PC-9 (cell line): Measurements from ENCODE around the gene ARHGAP26. TPM values are rescaled to one million over a fixed set of nuclear protein-coding genes. Genes with fewer than 3 reads are reported as not detected.

Experiments
- BruUV-seq: library from RNA; stranded (reverse); fragments of 400-500 nt; replicated peaks from 2 replicates; lab custom pipeline; 2021; lab: Mats Ljungman, UMichigan
- CTCF ChIA-PET: fragments of 300-600 bp; sonication (Branson Sonifier 250); formaldehyde crosslinking; loops from one replicate; lab custom pipeline; 2022; ENCODE audit warnings: antibody characterized with exemption; lab: Charles Lee
- POLR2A ChIA-PET: fragments of 300-600 bp; sonication (Branson Sonifier 250); formaldehyde crosslinking; loops from one replicate; lab custom pipeline; 2022; ENCODE audit warnings: antibody characterized with exemption; ENCODE audit not compliant: unreplicated experiment; lab: Charles Lee
- DNase-seq, 2 experiments: peaks; one replicate each; pipeline versions ENCODE4 v3.0.0 to v3.0.0-alpha.2; 2015 to 2022; ENCODE audit warnings: mixed read lengths in 1 of 2
- H2AFZ ChIP-seq: fragments of 200-600 bp; sonication (generic); 2 replicates; pipeline ENCODE4 v1.8.1; 2017; ENCODE audit warnings: antibody characterized with exemption
- H3F3A ChIP-seq: fragments of 200-600 bp; sonication (generic); 2 replicates; pipeline ENCODE4 v1.8.1; 2017; ENCODE audit warnings: antibody characterized with exemption, mild to moderate bottlenecking, low read depth; ENCODE audit not compliant: insufficient read depth
- H3K27ac ChIP-seq: fragments of 200-600 bp; sonication (generic); 2 replicates; pipeline ENCODE4 v1.6.1; 2016; ENCODE audit warnings: mixed run types
- H3K27me3 ChIP-seq: fragments of 200-600 bp; sonication (generic); 2 replicates; pipeline ENCODE4 v1.6.1; 2016; ENCODE audit warnings: low read depth, mixed run types; ENCODE audit not compliant: insufficient read depth
- H3K36me3 ChIP-seq: fragments of 200-600 bp; sonication (generic); 2 replicates; pipeline ENCODE4 v1.6.1; 2016; ENCODE audit warnings: low read depth, mixed run types
- H3K4me1 ChIP-seq: fragments of 200-600 bp; sonication (generic); replicated peaks from 2 replicates; pipeline ENCODE4 v1.6.1; 2016; ENCODE audit warnings: mixed run types; ENCODE audit not compliant: insufficient read depth
- H3K4me2 ChIP-seq: fragments of 200-600 bp; sonication (generic); 2 replicates; pipeline ENCODE4 v1.6.1; 2017; ENCODE audit warnings: mixed run types
- H3K4me3 ChIP-seq: fragments of 200-600 bp; sonication (generic); 2 replicates; pipeline ENCODE4 v1.6.1; 2016; ENCODE audit warnings: mixed run types
- H3K79me2 ChIP-seq: fragments of 200-600 bp; sonication (generic); 2 replicates; pipeline ENCODE4 v1.6.1; 2017; ENCODE audit warnings: low read depth, mixed run types
- H3K9me2 ChIP-seq: fragments of 200-600 bp; sonication (generic); 2 replicates; pipeline ENCODE4 v1.8.1; 2017; ENCODE audit warnings: mild to moderate bottlenecking; ENCODE audit not compliant: insufficient read depth
- H3K9me3 ChIP-seq: fragments of 200-600 bp; sonication (generic); 2 replicates; pipeline ENCODE4 v1.8.1; 2016; ENCODE audit warnings: low read depth; ENCODE audit not compliant: insufficient read depth
- H4K20me1 ChIP-seq: fragments of 200-600 bp; sonication (generic); 2 replicates; pipeline ENCODE4 v1.8.1; 2017; ENCODE audit not compliant: insufficient read depth
- EZH2 ChIP-seq: fragments of 200-600 bp; sonication (generic); IDR thresholded peaks from 2 replicates; pipeline ENCODE4 v1.8.0; 2017; ENCODE audit warnings: antibody characterized with exemption, low read depth
- intact Hi-C: fragments of 100-400 bp; cut with micrococcal nuclease; formaldehyde crosslinking; loops from one replicate; pipeline ENCODE4 v1.10.0; 2022; ENCODE audit not compliant: unreplicated experiment
- total RNA-seq: library from RNA; stranded (reverse); gene quantifications from 2 replicates; pipeline ENCODE4 v1.2.3, GENCODE V29; 2021
- TF ChIP-seq, protein P1 (sequence below): fragments of 200-600 bp; sonication (generic); conservative IDR thresholded peaks from 2 replicates; pipeline ENCODE4 v1.6.1; 2017; ENCODE audit warnings: mixed run types, antibody characterized with exemption, mild to moderate bottlenecking, moderate library complexity

The ARHGAP26 gene
- total RNA-seq, 1 experiment from 2014 or later = 29.7 TPM

DNA sequence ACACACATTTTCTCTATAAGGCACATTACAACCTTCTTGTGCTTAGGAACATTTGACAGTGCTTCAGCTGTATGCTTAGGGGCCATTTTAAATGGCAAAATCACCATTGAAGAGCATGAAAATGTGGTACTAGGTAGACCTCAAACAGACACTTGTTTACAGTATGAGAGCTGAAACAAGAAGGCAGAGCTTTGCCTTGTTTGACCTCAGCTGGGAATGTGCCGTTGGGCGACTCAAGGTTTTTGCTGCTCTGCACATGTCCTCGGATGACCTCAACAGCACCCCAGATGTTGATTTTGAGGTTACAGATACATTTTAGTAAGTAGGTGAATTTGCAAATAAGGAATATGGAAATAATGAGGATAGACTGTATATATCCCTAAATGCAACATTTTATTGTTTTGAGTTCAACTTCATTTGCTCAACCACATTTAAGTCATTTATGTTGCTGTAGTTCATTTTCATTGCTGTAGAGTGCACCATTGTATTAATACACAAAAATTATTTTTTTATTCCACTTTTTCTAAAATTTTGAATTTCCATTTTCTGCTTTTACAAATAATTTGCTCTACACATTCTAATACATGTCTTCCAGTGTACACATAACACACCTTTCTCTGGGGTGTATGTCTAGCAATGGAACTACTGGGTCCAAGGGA, 426.6 kb downstream of the ARHGAP26 start:
- no peak for DNase-seq
- Histone ChIP-seq H3F3A (no peaks in the 10 kb centered on the region), H4K20me1 (no peaks in the 10 kb centered on the region), H3K27ac (no peak overlapping the region), H3K36me3 (no peaks in the 10 kb centered on the region), H3K4me3 (no peak overlapping the region), H2AFZ (no peak overlapping the region), H3K9me3 (no peaks in the 10 kb centered on the region; the same call in 1 of the 2 replicates), H3K9me2 (no peaks in the 10 kb centered on the region), H3K4me1 (no peaks in the 10 kb centered on the region), H3K4me2 (no peak overlapping the region), H3K79me2 (no peaks in the 10 kb centered on the region), H3K27me3 (no peaks in the 10 kb centered on the region)
- BruUV-seq = no TSS peak
- ChIA-PET CTCF (no interaction called here), POLR2A (no interaction called here)
- no peak for TF ChIP-seq EZH2
- TF ChIP-seq, protein P1, sequence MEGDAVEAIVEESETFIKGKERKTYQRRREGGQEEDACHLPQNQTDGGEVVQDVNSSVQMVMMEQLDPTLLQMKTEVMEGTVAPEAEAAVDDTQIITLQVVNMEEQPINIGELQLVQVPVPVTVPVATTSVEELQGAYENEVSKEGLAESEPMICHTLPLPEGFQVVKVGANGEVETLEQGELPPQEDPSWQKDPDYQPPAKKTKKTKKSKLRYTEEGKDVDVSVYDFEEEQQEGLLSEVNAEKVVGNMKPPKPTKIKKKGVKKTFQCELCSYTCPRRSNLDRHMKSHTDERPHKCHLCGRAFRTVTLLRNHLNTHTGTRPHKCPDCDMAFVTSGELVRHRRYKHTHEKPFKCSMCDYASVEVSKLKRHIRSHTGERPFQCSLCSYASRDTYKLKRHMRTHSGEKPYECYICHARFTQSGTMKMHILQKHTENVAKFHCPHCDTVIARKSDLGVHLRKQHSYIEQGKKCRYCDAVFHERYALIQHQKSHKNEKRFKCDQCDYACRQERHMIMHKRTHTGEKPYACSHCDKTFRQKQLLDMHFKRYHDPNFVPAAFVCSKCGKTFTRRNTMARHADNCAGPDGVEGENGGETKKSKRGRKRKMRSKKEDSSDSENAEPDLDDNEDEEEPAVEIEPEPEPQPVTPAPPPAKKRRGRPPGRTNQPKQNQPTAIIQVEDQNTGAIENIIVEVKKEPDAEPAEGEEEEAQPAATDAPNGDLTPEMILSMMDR = 0 out of 2 replicates have a peak, but pooled peaks have one; percentile 24
- intact Hi-C loops = no loop called here

DNA sequence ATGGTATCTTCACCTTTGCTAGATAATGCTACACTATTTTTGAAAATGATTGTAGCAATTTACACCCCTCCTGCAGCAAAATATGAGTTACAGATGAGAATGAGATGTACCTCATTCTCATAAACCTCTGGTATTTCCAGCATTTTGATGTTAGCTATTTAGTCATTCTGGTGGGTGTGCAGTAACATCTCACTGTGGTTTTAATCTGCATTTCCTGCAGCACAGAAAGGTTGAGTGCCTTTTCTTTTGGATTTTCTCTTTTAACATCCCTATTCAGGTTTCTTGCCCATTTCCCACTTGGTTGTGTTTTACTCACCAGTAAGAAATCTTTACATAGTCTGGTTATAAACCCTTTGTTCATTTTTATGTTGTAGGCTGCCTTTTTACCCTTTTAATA, 427.1 kb downstream of the ARHGAP26 start:
- POLR2A ChIA-PET = no interaction called here
- no TSS peak for BruUV-seq

DNA sequence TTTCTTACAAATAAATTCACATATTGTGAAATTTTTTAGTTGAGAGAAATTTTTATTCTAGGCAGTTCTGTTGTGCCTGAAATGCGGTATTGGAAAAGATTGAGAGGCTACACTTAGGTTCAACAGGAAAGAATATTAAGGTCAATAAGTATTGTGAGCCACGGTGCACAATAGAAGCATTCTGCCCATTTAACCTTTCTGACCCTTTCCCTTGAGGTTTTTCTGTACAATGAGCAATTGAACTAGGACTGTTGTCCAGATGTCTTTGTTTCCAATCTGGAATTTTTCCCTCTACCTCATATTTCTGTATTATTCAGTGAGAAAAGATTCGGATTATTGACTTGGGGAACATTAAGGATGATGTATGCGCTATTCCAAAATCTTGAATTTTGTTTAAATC, 428.2 kb downstream of the ARHGAP26 start:
- Histone ChIP-seq H3F3A (no peaks in the 10 kb centered on the region), H3K27ac (no peak overlapping the region), H3K79me2 (no peaks in the 10 kb centered on the region), H2AFZ (no peak overlapping the region), H3K4me3 (no peak overlapping the region), H3K4me2 (no peak overlapping the region), H3K27me3 (no peaks in the 10 kb centered on the region), H3K9me2 (no peaks in the 10 kb centered on the region), H4K20me1 (no peaks in the 10 kb centered on the region), H3K4me1 (no peaks in the 10 kb centered on the region), H3K9me3 (no peaks in the 10 kb centered on the region; the same call in 1 of the 2 replicates), H3K36me3 (no peaks in the 10 kb centered on the region)
- POLR2A ChIA-PET = no interaction called here
- TF ChIP-seq, protein P1 = no peak
- no peak for TF ChIP-seq EZH2
- intact Hi-C loops = no loop called here
- BruUV-seq = no TSS peak
- DNase-seq = no peak
- CTCF ChIA-PET = no interaction called here

More for the DNA sequence above, 427.1 kb downstream of the ARHGAP26 start:
- Histone ChIP-seq H3K4me2 (no peak overlapping the region), H3K27me3 (no peaks in the 10 kb centered on the region), H2AFZ (no peak overlapping the region), H3K4me3 (no peak overlapping the region), H3K36me3 (no peaks in the 10 kb centered on the region), H3K27ac (no peak overlapping the region), H4K20me1 (no peaks in the 10 kb centered on the region), H3K9me3 (no peaks in the 10 kb centered on the region; the same call in 1 of the 2 replicates), H3K9me2 (no peaks in the 10 kb centered on the region), H3K79me2 (no peaks in the 10 kb centered on the region), H3F3A (no peaks in the 10 kb centered on the region), H3K4me1 (no peaks in the 10 kb centered on the region)
- CTCF ChIA-PET = no interaction called here
- DNase-seq = no peak
- intact Hi-C loops = no loop called here
- TF ChIP-seq, protein P1 = no peak
- no peak for TF ChIP-seq EZH2
